Adipocyte (in vitro differentiated cells): ENCODE data around the gene LMF2.
A peak's percentile ranks its signal among the peaks of the same experiment; 100 is the strongest.

Experiments
- DNase-seq: peaks from one replicate; pipeline ENCODE4 v3.0.0-alpha.2; 2015; ENCODE audit warnings: low read depth
- H3K27me3 ChIP-seq: replicated peaks from 2 replicates; pipeline ENCODE4 v1.7.0; 2013; ENCODE audit warnings: mild to moderate bottlenecking, low read length, moderate library complexity; ENCODE audit not compliant: control insufficient read depth, insufficient read depth
- H3K36me3 ChIP-seq: 2 replicates; pipeline ENCODE4 v1.7.0; 2013; ENCODE audit warnings: low read length, mild to moderate bottlenecking, moderate library complexity; ENCODE audit not compliant: control insufficient read depth, insufficient read depth, severe bottlenecking
- H3K4me1 ChIP-seq: 2 replicates; pipeline ENCODE4 v1.7.0; 2013; ENCODE audit warnings: mild to moderate bottlenecking, low read length, moderate library complexity; ENCODE audit not compliant: control insufficient read depth, insufficient read depth
- H3K4me3 ChIP-seq: 2 replicates; pipeline ENCODE4 v1.7.0; 2013; ENCODE audit warnings: mild to moderate bottlenecking, low read length, moderate library complexity
- H3K9ac ChIP-seq: 2 replicates; pipeline ENCODE4 v1.7.0; 2013; ENCODE audit warnings: mild to moderate bottlenecking, low read length, moderate library complexity
- H3K9me3 ChIP-seq: 2 replicates; pipeline ENCODE4 v1.7.0; 2013; ENCODE audit warnings: mild to moderate bottlenecking, low read length, moderate library complexity; ENCODE audit not compliant: control insufficient read depth

Gene LMF2

GRCh38 chr22:50532824-50533796, 25.6 kb upstream of the LMF2 start:
- Histone ChIP-seq H3K4me3 (no peak overlapping the region), H3K9me3 (no peaks in the 10 kb centered on the region), H3K9ac (peak overlapping the region; percentile 25), H3K27me3 (no peaks in the 10 kb centered on the region), H3K4me1 (peaks cover 20% of the 10 kb centered on the region), H3K36me3 (no peaks in the 10 kb centered on the region)
- no peak for DNase-seq

- H3K4me1 ChIP-seq, result peaks cover 20% of the 10 kb centered on the region
- H3K4me3 ChIP-seq, result peak overlapping the region; percentile 79
- no peaks in the 10 kb centered on the region for H3K36me3 ChIP-seq
- H3K9ac ChIP-seq, result peak overlapping the region; percentile 89
- H3K27me3 ChIP-seq, result no peaks in the 10 kb centered on the region
- peak; percentile 83 for DNase-seq
- H3K9me3 ChIP-seq, result no peaks in the 10 kb centered on the region
Measured at GRCh38 chr22:50531962-50532674, 24.6 kb upstream of the LMF2 start.

- Histone ChIP-seq H3K9ac (peak overlapping the region; percentile 89), H3K27me3 (no peaks in the 10 kb centered on the region), H3K4me3 (peak overlapping the region; percentile 79), H3K9me3 (no peaks in the 10 kb centered on the region), H3K4me1 (peaks cover 26% of the 10 kb centered on the region), H3K36me3 (no peaks in the 10 kb centered on the region)
- DNase-seq, result peak; percentile 40
Measured at GRCh38 chr22:50531546-50531961, 24.1 kb upstream of the LMF2 start.

- H3K9ac ChIP-seq, result peak overlapping the region; percentile 89
- H3K27me3 ChIP-seq, result no peaks in the 10 kb centered on the region
- no peaks in the 10 kb centered on the region for H3K9me3 ChIP-seq
- peak overlapping the region; percentile 79 for H3K4me3 ChIP-seq
- H3K4me1 ChIP-seq, result peaks cover 26% of the 10 kb centered on the region
- DNase-seq, result peak; percentile 79
- no peaks in the 10 kb centered on the region for H3K36me3 ChIP-seq
Measured at GRCh38 chr22:50530877-50531545, 23.5 kb upstream of the LMF2 start.

GRCh38 chr22:50530580-50530876, 23.0 kb upstream of the LMF2 start:
- no peaks in the 10 kb centered on the region for H3K27me3 ChIP-seq

GRCh38 chr22:50529897-50530579, 22.5 kb upstream of the LMF2 start, which contains the start of gene TYMP:
TYMP (minus strand) TSS chr22:50530012; CDS start chr22:50529709, 303 bp downstream.
- no peaks in the 10 kb centered on the region for H3K9me3 ChIP-seq
- H3K9ac ChIP-seq, result peak within 1 kb of the TSS; percentile 89
- H3K27me3 ChIP-seq, result no peaks in the 10 kb centered on the region
- peak; percentile 73 for DNase-seq
- H3K36me3 ChIP-seq, result no peaks in the 10 kb centered on the region
- H3K4me1 ChIP-seq, result peaks cover 26% of the 10 kb centered on the region
- peak within 1 kb of the TSS; percentile 79 for H3K4me3 ChIP-seq

More at GRCh38 chr22:50530580-50530876, 23.0 kb upstream of the LMF2 start:
- Histone ChIP-seq H3K36me3 (no peaks in the 10 kb centered on the region), H3K9me3 (no peaks in the 10 kb centered on the region), H3K4me1 (peaks cover 26% of the 10 kb centered on the region), H3K9ac (peak overlapping the region; percentile 89), H3K4me3 (peak overlapping the region; percentile 79)
- DNase-seq, result no peak

GRCh38 chr22:50529416-50529896, 22.0 kb upstream of the LMF2 start:
- Histone ChIP-seq H3K27me3 (no peaks in the 10 kb centered on the region), H3K4me3 (peak overlapping the region; percentile 79), H3K36me3 (no peaks in the 10 kb centered on the region)

GRCh38 chr22:50528682-50529415, 21.3 kb upstream of the LMF2 start:
- Histone ChIP-seq H3K4me3 (peak overlapping the region; percentile 79), H3K4me1 (peaks cover 32% of the 10 kb centered on the region), H3K36me3 (no peaks in the 10 kb centered on the region), H3K9me3 (no peaks in the 10 kb centered on the region), H3K27me3 (no peaks in the 10 kb centered on the region), H3K9ac (peak overlapping the region; percentile 89)
- no peak for DNase-seq

More at GRCh38 chr22:50529416-50529896, 22.0 kb upstream of the LMF2 start:
- H3K9ac ChIP-seq, result peak overlapping the region; percentile 89
- H3K4me1 ChIP-seq, result peaks cover 29% of the 10 kb centered on the region
- DNase-seq, result peak; percentile 20
- H3K9me3 ChIP-seq, result no peaks in the 10 kb centered on the region

- H3K4me3 ChIP-seq, result peak overlapping the region; percentile 79
- DNase-seq, result no peak
- H3K27me3 ChIP-seq, result no peaks in the 10 kb centered on the region
- H3K36me3 ChIP-seq, result peaks cover 7% of the 10 kb centered on the region
- H3K9ac ChIP-seq, result no peak overlapping the region
- peaks cover 31% of the 10 kb centered on the region for H3K4me1 ChIP-seq
- no peaks in the 10 kb centered on the region for H3K9me3 ChIP-seq
Measured at GRCh38 chr22:50527921-50528681, 20.6 kb upstream of the LMF2 start.
